HT-29 (cell line): Measurements from ENCODE around the gene CCDC171. TPM values are rescaled to one million over a fixed set of nuclear protein-coding genes. Genes with fewer than 3 reads are reported as not detected.
A peak's percentile ranks its signal among the peaks of the same experiment; 100 is the strongest.

ENCODE experiments used
- DNase-seq: peaks from one replicate; pipeline ENCODE4 v3.0.0-alpha.2; 2015; ENCODE audit warnings: low spot score
- total RNA-seq: library from RNA; depleted of rRNA; stranded (reverse); fragments of >200 nt; shearing (Covaris generic); gene quantifications from 2 replicates; pipeline ENCODE4 v1.2.3, GENCODE V29; 2014

The CCDC171 gene
- total RNA-seq, 1 experiment from 2014 or later = 0.31 TPM

- DNase-seq = peak; percentile 57
These were observed 320.8 kb downstream of the CCDC171 start for GRCh38 chr9:15873573-15874177.

GRCh38 chr9:15882328-15882727 lies 329.5 kb downstream of the CCDC171 start:
- DNase-seq = no peak

GRCh38 chr9:15882883-15883282 lies 330.0 kb downstream of the CCDC171 start:
- DNase-seq = no peak

- no peak for DNase-seq
These were observed 332.6 kb downstream of the CCDC171 start for GRCh38 chr9:15885464-15885863.

- DNase-seq = no peak
These were observed 336.7 kb downstream of the CCDC171 start for GRCh38 chr9:15889555-15889954.

- DNase-seq = no peak
These were observed 348.7 kb downstream of the CCDC171 start for GRCh38 chr9:15901572-15901971.

GRCh38 chr9:15909297-15909696 lies 356.5 kb downstream of the CCDC171 start:
- DNase-seq = no peak

GRCh38 chr9:15915711-15916110 lies 362.9 kb downstream of the CCDC171 start:
- DNase-seq = no peak

- DNase-seq = no peak
These were observed 374.3 kb downstream of the CCDC171 start for GRCh38 chr9:15927161-15927560.

- no peak for DNase-seq
These were observed 382.9 kb downstream of the CCDC171 start for GRCh38 chr9:15935661-15936305.

GRCh38 chr9:15936306-15936921 lies 383.6 kb downstream of the CCDC171 start:
- DNase-seq = no peak

GRCh38 chr9:15942831-15943424 lies 390.1 kb downstream of the CCDC171 start:
- no peak for DNase-seq

- DNase-seq = no peak
These were observed 391.5 kb downstream of the CCDC171 start for GRCh38 chr9:15944341-15944740.

- no peak for DNase-seq
These were observed 406.8 kb downstream of the CCDC171 start for GRCh38 chr9:15959663-15960062.

GRCh38 chr9:15961217-15961616 lies 408.4 kb downstream of the CCDC171 start:
- no peak for DNase-seq

- DNase-seq = no peak
These were observed 412.5 kb downstream of the CCDC171 start for GRCh38 chr9:15965246-15965745.

- no peak for DNase-seq
These were observed 413.6 kb downstream of the CCDC171 start for GRCh38 chr9:15966471-15966870.

GRCh38 chr9:15967068-15967467 lies 414.2 kb downstream of the CCDC171 start:
- peak; percentile 18 for DNase-seq

GRCh38 chr9:15972760-15973159 lies 419.9 kb downstream of the CCDC171 start:
- DNase-seq = no peak

GRCh38 chr9:15975101-15975778 lies 422.4 kb downstream of the CCDC171 start:
- no peak for DNase-seq

GRCh38 chr9:15977438-15977837 lies 424.6 kb downstream of the CCDC171 start:
- no peak for DNase-seq

- no peak for DNase-seq
These were observed 429.3 kb downstream of the CCDC171 start for GRCh38 chr9:15982182-15982581.
